GM13977 (cell line): ENCODE data around the gene TUBGCP6.

ENCODE experiments used
- DNase-seq: peaks from one replicate; pipeline ENCODE4 v3.0.0; 2012; ENCODE audit warnings: low spot score
- in situ Hi-C: fragments of 300-500 bp; cut with MboI; formaldehyde crosslinking; loops from one replicate; pipeline ENCODE4 v1.12.0; 2022; ENCODE audit warnings: low sequenced_read_pairs, low pct_unique_long_range_greater_than_20kb, mixed read lengths, inconsistent platforms; ENCODE audit not compliant: unreplicated experiment
- TF ChIP-seq, protein P1 (sequence below): IDR thresholded peaks from 2 replicates; pipeline ENCODE4 v1.5.1; 2012; ENCODE audit warnings: mild to moderate bottlenecking, control low read depth; ENCODE audit not compliant: insufficient read depth; ENCODE audit errors: extremely low read depth, missing control alignments

Gene TUBGCP6

DNA sequence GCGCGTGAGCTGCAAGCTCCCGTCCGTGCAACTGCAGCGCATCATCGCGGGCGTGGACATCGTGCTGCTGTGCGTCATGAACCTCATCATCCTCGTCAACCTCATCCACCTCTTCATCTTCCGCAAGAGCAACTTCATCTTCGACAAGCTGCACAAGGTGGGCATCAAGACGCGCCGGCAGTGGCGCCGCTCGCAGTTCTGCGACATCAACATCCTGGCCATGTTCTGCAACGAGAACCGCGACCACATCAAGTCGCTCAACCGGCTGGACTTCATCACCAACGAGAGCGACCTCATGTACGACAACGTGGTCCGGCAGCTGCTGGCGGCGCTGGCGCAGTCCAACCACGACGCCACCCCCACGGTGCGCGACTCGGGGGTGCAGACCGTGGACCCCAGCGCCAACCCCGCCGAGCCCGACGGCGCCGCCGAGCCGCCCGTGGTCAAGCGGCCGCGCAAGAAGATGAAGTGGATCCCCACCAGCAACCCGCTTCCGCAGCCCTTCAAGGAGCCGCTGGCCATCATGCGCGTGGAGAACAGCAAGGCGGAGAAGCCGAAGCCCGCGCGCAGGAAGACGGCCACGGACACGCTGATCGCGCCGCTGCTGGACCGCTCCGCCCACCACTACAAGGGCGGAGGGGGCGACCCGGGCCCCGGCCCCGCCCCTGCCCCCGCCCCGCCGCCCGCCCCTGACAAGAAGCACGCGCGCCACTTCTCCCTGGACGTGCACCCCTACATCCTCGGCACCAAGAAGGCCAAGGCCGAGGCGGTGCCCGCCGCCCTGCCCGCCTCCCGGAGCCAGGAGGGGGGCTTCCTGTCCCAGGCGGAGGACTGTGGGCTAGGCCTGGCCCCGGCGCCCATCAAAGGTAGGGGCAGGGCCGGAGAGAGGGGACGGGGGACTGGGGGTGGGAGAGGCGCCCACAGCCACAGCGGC, 67.0 kb downstream of the TUBGCP6 start:
- in situ Hi-C loops = no loop called here
- no peak for DNase-seq
- TF ChIP-seq, protein P1, sequence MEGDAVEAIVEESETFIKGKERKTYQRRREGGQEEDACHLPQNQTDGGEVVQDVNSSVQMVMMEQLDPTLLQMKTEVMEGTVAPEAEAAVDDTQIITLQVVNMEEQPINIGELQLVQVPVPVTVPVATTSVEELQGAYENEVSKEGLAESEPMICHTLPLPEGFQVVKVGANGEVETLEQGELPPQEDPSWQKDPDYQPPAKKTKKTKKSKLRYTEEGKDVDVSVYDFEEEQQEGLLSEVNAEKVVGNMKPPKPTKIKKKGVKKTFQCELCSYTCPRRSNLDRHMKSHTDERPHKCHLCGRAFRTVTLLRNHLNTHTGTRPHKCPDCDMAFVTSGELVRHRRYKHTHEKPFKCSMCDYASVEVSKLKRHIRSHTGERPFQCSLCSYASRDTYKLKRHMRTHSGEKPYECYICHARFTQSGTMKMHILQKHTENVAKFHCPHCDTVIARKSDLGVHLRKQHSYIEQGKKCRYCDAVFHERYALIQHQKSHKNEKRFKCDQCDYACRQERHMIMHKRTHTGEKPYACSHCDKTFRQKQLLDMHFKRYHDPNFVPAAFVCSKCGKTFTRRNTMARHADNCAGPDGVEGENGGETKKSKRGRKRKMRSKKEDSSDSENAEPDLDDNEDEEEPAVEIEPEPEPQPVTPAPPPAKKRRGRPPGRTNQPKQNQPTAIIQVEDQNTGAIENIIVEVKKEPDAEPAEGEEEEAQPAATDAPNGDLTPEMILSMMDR = no peak

DNA sequence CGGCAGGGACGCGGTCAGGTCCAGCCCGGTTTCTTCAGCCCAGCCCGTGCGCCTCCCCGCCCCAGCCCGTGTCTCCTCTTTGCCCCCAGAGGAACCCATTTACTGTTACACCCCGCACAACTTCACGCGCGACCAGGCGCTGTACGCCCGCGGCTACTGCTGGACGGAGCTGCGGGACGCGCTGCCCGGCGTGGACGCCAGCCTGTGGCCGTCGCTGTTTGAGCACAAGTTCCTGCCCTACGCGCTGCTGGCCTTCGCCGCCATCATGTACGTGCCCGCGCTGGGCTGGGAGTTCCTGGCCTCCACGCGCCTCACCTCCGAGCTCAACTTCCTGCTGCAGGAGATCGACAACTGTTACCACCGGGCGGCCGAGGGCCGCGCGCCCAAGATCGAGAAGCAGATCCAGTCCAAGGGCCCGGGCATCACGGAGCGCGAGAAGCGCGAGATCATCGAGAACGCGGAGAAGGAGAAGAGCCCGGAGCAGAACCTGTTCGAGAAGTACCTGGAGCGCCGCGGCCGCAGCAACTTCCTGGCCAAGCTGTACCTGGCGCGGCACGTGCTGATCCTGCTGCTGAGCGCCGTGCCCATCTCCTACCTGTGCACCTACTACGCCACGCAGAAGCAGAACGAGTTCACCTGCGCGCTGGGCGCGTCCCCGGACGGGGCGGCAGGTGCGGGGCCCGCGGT, 67.8 kb downstream of the TUBGCP6 start:
- no peak for DNase-seq
- in situ Hi-C loops = no loop called here
- TF ChIP-seq, protein P1 = no peak

DNA sequence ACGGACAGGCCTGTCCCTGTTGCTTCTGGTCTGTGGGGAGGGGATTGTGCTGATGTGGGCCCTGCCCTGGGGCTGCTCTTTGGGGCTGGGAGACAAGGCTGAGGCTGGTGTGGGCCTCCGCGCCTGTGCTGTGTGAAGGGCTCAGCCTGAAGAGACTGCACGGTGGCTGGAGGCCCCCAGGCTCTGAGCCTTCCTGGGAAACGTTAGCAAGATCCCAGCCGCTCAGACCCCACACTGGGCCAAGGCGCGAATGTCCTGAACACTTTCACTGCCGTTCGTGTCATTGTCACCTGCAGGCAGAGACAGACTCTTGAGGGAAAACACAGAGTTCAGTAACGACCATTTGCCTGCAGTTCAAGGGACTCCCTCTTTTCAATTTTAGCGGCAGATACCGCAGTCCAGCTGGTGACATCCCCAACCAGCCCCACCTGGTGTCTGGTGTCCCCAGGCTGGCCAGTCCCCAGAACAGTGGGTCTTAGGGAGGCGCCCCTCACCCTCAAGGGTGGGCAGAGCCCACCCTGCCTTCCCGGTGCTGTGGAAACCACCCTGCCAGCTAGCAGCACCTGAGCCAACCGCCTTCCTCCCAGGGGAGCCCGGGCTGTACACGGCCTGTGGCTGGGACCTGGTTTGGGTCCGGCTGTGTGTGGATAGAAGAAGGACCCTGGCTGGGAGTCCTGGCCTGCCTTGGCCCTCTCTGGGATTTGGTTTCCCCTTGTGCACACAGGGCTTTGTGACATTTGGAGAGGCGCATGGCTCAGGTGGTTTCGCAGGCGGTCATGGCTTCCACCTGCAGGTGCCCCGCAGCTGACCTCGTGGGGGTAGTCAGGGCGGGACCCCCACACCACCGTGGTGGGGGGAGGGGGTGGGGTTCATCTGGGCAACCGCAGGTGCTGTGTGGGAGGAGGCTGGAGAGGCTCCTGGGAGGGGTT, 68.6 kb downstream of the TUBGCP6 start:
- TF ChIP-seq, protein P1 = no peak
- in situ Hi-C loops = no loop called here
- no peak for DNase-seq

DNA sequence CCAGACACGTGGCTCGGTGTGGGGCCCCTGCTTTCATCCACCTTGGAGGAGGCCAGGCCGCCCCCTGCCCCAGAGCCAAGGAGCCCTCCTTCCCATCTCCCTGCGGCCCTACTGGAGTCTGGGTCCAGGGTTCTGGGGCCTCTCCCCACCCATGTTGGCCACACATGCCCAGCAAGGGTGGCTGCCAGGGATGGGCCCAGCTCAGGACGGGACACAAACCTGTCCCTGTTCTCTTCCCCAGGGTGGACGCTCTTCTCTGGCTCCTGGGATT, 69.7 kb downstream of the TUBGCP6 start:
- TF ChIP-seq, protein P1 = no peak
- DNase-seq = no peak
- in situ Hi-C loops = no loop called here

DNA sequence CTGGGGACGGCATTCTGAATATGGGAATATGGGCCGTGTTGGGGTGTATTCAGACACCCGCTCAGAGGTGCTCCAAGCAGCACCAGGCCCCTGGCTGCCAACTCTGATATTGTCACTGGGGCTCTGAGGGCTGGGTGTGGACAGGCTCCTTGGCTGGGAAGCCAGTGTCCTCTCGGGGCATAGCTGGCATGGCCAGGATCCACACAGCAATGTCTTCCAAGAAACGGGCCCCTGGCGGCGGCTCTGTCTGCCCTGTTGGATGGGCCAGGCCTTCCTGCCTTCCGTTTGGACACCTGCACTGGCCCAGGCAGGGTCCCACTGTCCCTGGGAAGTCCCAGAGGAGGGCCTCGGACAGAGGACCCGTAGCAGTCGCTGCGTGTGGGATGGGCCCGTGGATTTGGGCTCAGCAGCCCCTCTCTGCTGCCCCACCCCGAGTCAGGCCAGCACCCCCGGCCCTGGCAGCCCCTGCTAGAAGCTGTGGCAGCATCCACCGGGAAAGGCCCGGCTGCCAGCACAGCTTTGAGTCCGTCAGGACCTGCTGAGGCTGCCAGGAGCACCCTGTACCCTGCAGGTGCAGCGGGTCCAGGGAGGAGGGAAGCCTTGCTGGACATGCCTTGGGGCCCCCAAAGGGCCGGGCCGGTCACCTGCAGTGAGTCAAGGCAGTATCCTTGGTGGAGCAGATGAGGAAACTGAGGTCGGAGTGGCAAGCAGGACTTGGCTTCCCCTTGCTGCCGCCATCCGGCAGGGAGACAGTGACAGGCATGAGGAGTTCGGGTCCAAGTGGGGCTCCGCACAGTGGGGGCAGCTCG, 70.2 kb downstream of the TUBGCP6 start:
- no peak for DNase-seq
- in situ Hi-C loops = no loop called here
- TF ChIP-seq, protein P1 = no peak
